RWPE1 (cell line): ENCODE data around the gene CEP126.
A peak's percentile ranks its signal among the peaks of the same experiment; 100 is the strongest.

ENCODE experiments used
- CTCF ChIA-PET: fragments of 350-600 bp; sonication (Branson Sonifier 250); formaldehyde crosslinking; extraction: SDS; loops from one replicate; lab custom pipeline; 2021; lab: Yijun Ruan, JAX
- POLR2A ChIA-PET: fragments of 400-600 bp; formaldehyde crosslinking; extraction: SDS; loops from one replicate; lab custom pipeline; 2020; ENCODE audit warnings: antibody characterized with exemption; ENCODE audit not compliant: low non-redundant PET; lab: Yijun Ruan, JAX
- DNase-seq: peaks from one replicate; pipeline ENCODE4 v3.0.0; 2012; ENCODE audit warnings: low spot score
- H3K27ac ChIP-seq: fragments of 450-650 bp; 2 replicates; pipeline ENCODE4 v1.5.1; 2017
- CTCF ChIP-seq: fragments of 450-650 bp; conservative IDR thresholded peaks from 2 replicates; pipeline ENCODE4 v1.5.1; 2017; ENCODE audit warnings: low read depth, mild to moderate bottlenecking

CEP126 gene

GRCh38 chr11:102036757-102037156 is 121.9 kb downstream of the CEP126 start:
- DNase-seq, result no peak
- TF ChIP-seq CTCF, result no peak
- no peak overlapping the region for H3K27ac ChIP-seq
- POLR2A ChIA-PET, result no interaction called here
- CTCF ChIA-PET, result no interaction called here

GRCh38 chr11:102046841-102047240 is 132.0 kb downstream of the CEP126 start:
- ChIA-PET POLR2A (interaction anchor here (0.6 kb wide), 1 partner anchor 18 kb away, joined by 5 read pairs; no protein-coding TSS in a partner anchor), CTCF (interaction anchor here (0.6 kb wide), 1 partner anchor 68 kb away, joined by 4 read pairs; no protein-coding TSS in a partner anchor)
- TF ChIP-seq CTCF, result no peak
- DNase-seq, result no peak
- H3K27ac ChIP-seq, result peak overlapping the region; percentile 57; the same call in 1 of the 2 replicates

GRCh38 chr11:102047305-102047924 is 132.6 kb downstream of the CEP126 start, which contains the start of gene CFAP300:
Gene CFAP300, plus strand, starts transcription at chr11:102047437. Its CDS starts 34 bp downstream, at chr11:102047471.
- POLR2A ChIA-PET, result interaction anchor here (0.6 kb wide), 1 partner anchor 19 kb away, joined by 5 read pairs; no protein-coding TSS in a partner anchor
- CTCF ChIA-PET, result interaction anchor here (0.6 kb wide), 1 partner anchor 67 kb away, joined by 4 read pairs; no protein-coding TSS in a partner anchor
- no peak for TF ChIP-seq CTCF
- peak; percentile 46 for DNase-seq
- H3K27ac ChIP-seq, result peak within 1 kb of the TSS; percentile 57
